GM19324 (cell line): ENCODE measurements around the gene IL17D.
"Not testable (repeated sequence)": the region's sequence is repeated elsewhere in the genome, so short reads cannot be mapped to it uniquely, and the experiment has no call there.

Experiments
- ATAC-seq: cut with Tn5 transposase; IDR thresholded peaks from one replicate; pipeline ENCODE4 v1.9.1; 2021; ENCODE audit warnings: mild to moderate bottlenecking, moderate library complexity; ENCODE audit not compliant: unreplicated experiment, low FRiP score

The IL17D gene

GRCh38 chr13:20702915-20703779 lies at the start of gene IL17D:
Gene IL17D (plus strand): TSS chr13:20703699. CDS start chr13:20704002, 303 bp downstream.
- peak; percentile 35 for ATAC-seq

GRCh38 chr13:20654156-20654555 lies 49.3 kb upstream of the IL17D start:
- ATAC-seq, result no peak

GRCh38 chr13:20658451-20659040 lies 45.0 kb upstream of the IL17D start:
- no peak for ATAC-seq

GRCh38 chr13:20664351-20664750 lies 39.1 kb upstream of the IL17D start:
- no peak for ATAC-seq

- no peak for ATAC-seq
Measured at GRCh38 chr13:20666948-20667347, 36.6 kb upstream of the IL17D start.

GRCh38 chr13:20667857-20668437 lies 35.6 kb upstream of the IL17D start:
- ATAC-seq, result no peak

- no peak for ATAC-seq
Measured at GRCh38 chr13:20669162-20669561, 34.3 kb upstream of the IL17D start.

GRCh38 chr13:20671789-20672188 lies 31.7 kb upstream of the IL17D start:
- ATAC-seq, result no peak

- no peak for ATAC-seq
Measured at GRCh38 chr13:20672772-20673171, 30.7 kb upstream of the IL17D start.

GRCh38 chr13:20673715-20674114 lies 29.8 kb upstream of the IL17D start:
- ATAC-seq, result no peak

- no peak for ATAC-seq
Measured at GRCh38 chr13:20676213-20676612, 27.3 kb upstream of the IL17D start.

- not testable (repeated sequence) for ATAC-seq
Measured at GRCh38 chr13:20678606-20679005, 24.9 kb upstream of the IL17D start.

GRCh38 chr13:20679879-20680278 lies 23.6 kb upstream of the IL17D start:
- ATAC-seq, result no peak

GRCh38 chr13:20680416-20681080 lies 23.0 kb upstream of the IL17D start:
- ATAC-seq, result no peak

GRCh38 chr13:20681481-20681880 lies 22.0 kb upstream of the IL17D start:
- not testable (repeated sequence) for ATAC-seq

GRCh38 chr13:20682061-20682460 lies 21.4 kb upstream of the IL17D start:
- no peak for ATAC-seq

GRCh38 chr13:20684041-20684440 lies 19.5 kb upstream of the IL17D start:
- ATAC-seq, result no peak

GRCh38 chr13:20684546-20684945 lies 19.0 kb upstream of the IL17D start:
- ATAC-seq, result no peak

GRCh38 chr13:20685092-20685491 lies 18.4 kb upstream of the IL17D start:
- no peak for ATAC-seq

GRCh38 chr13:20686167-20686566 lies 17.3 kb upstream of the IL17D start:
- ATAC-seq, result no peak
